HG03460 (cell line): ENCODE data around the gene ERAL1.
"Not testable (repeated sequence)": the region's sequence is repeated elsewhere in the genome, so short reads cannot be mapped to it uniquely, and the experiment has no call there.

Source experiments
- ATAC-seq: cut with Tn5 transposase; IDR thresholded peaks from one replicate; pipeline ENCODE4 v1.9.1; 2021; ENCODE audit not compliant: unreplicated experiment

The ERAL1 gene

GRCh38 chr17:28854457-28855335 is at the start of gene ERAL1:
Gene ERAL1 (plus strand): TSS chr17:28855016. CDS start chr17:28855035, 19 bp downstream.
- peak; percentile 89 for ATAC-seq

GRCh38 chr17:28807925-28808634 is 46.7 kb upstream of the ERAL1 start:
- ATAC-seq = no peak

GRCh38 chr17:28810437-28810836 is 44.4 kb upstream of the ERAL1 start:
- ATAC-seq = no peak

- no peak for ATAC-seq
Measured at GRCh38 chr17:28811651-28812090, 43.1 kb upstream of the ERAL1 start.

- peak; percentile 92 for ATAC-seq
Measured at GRCh38 chr17:28812091-28812747, 42.6 kb upstream of the ERAL1 start.

GRCh38 chr17:28812748-28813377 is 42.0 kb upstream of the ERAL1 start:
- no peak for ATAC-seq

GRCh38 chr17:28816540-28816939 is 38.3 kb upstream of the ERAL1 start:
- ATAC-seq = no peak

- ATAC-seq = no peak
Measured at GRCh38 chr17:28818819-28819221, 36.0 kb upstream of the ERAL1 start.

- ATAC-seq = no peak
Measured at GRCh38 chr17:28819582-28819981, 35.2 kb upstream of the ERAL1 start.

GRCh38 chr17:28827672-28828071 is 27.1 kb upstream of the ERAL1 start:
- ATAC-seq = no peak

- ATAC-seq = no peak
Measured at GRCh38 chr17:28828294-28829040, 26.3 kb upstream of the ERAL1 start.

- ATAC-seq = no peak
Measured at GRCh38 chr17:28834420-28834819, 20.4 kb upstream of the ERAL1 start.

GRCh38 chr17:28836541-28836940 is 18.3 kb upstream of the ERAL1 start:
- ATAC-seq = not testable (repeated sequence)

- ATAC-seq = no peak
Measured at GRCh38 chr17:28839221-28839620, 15.6 kb upstream of the ERAL1 start.

GRCh38 chr17:28841901-28842281 is 12.9 kb upstream of the ERAL1 start:
- no peak for ATAC-seq

GRCh38 chr17:28842282-28843012 is 12.4 kb upstream of the ERAL1 start, which contains the start of gene FAM222B:
Gene FAM222B (minus strand): TSS chr17:28842790. CDS start chr17:28766667, 76,123 bp downstream.
- ATAC-seq = peak; percentile 80

- no peak for ATAC-seq
Measured at GRCh38 chr17:28843816-28844148, 11.0 kb upstream of the ERAL1 start.

GRCh38 chr17:28846231-28846630 is 8.6 kb upstream of the ERAL1 start:
- no peak for ATAC-seq

GRCh38 chr17:28846699-28847098 is 8.1 kb upstream of the ERAL1 start:
- not testable (repeated sequence) for ATAC-seq

GRCh38 chr17:28848667-28849066 is 6.1 kb upstream of the ERAL1 start:
- not testable (repeated sequence) for ATAC-seq
